Measurements from ENCODE around the gene AOPEP.
A peak's percentile ranks its signal among the peaks of the same experiment; 100 is the strongest.

Gene AOPEP

GRCh38 chr9:95090023-95090791 is 363.7 kb downstream of the AOPEP start:
- DNase-seq, result no peak

GRCh38 chr9:95090871-95091577 is 364.5 kb downstream of the AOPEP start:
- DNase-seq, result no peak

GRCh38 chr9:95091601-95092261 is 365.2 kb downstream of the AOPEP start:
- peak; percentile 81 for DNase-seq

- DNase-seq, result peak; percentile 72
Observed at GRCh38 chr9:95092262-95093072, 366.0 kb downstream of the AOPEP start.

- DNase-seq, result no peak
Observed at GRCh38 chr9:95093586-95093985, 367.1 kb downstream of the AOPEP start.

GRCh38 chr9:95094002-95094401 is 367.5 kb downstream of the AOPEP start:
- no peak for DNase-seq

- DNase-seq, result no peak
Observed at GRCh38 chr9:95095641-95096355, 369.3 kb downstream of the AOPEP start.

GRCh38 chr9:95096381-95096780 is 369.9 kb downstream of the AOPEP start:
- DNase-seq, result no peak

GRCh38 chr9:95096807-95097206 is 370.3 kb downstream of the AOPEP start:
- DNase-seq, result no peak

GRCh38 chr9:95097279-95097678 is 370.8 kb downstream of the AOPEP start:
- DNase-seq, result no peak

- no peak for DNase-seq
Observed at GRCh38 chr9:95098391-95098921, 372.0 kb downstream of the AOPEP start.

- no peak for DNase-seq
Observed at GRCh38 chr9:95099321-95100070, 373.0 kb downstream of the AOPEP start.

- DNase-seq, result no peak
Observed at GRCh38 chr9:95100071-95100627, 373.6 kb downstream of the AOPEP start.

GRCh38 chr9:95101326-95101725 is 374.8 kb downstream of the AOPEP start:
- no peak for DNase-seq

GRCh38 chr9:95102001-95102433 is 375.5 kb downstream of the AOPEP start:
- DNase-seq, result no peak

GRCh38 chr9:95102572-95102971 is 376.1 kb downstream of the AOPEP start:
- DNase-seq, result no peak

GRCh38 chr9:95103281-95103771 is 376.8 kb downstream of the AOPEP start:
- DNase-seq, result no peak

GRCh38 chr9:95103871-95104580 is 377.5 kb downstream of the AOPEP start:
- no peak for DNase-seq

- no peak for DNase-seq
Observed at GRCh38 chr9:95104581-95104960, 378.1 kb downstream of the AOPEP start.

- no peak for DNase-seq
Observed at GRCh38 chr9:95104980-95105379, 378.5 kb downstream of the AOPEP start.

All from hematopoietic multipotent progenitor cell treated with erythropoietin and hydrocortisone succinate and interleukin-3 and kit ligand, for 4 days (in vitro differentiated cells).